Measurements from ENCODE around the gene NUP210.
A peak's percentile ranks its signal among the peaks of the same experiment; 100 is the strongest.

Gene NUP210

GRCh38 chr3:13285007-13285567 lies 135.0 kb downstream of the NUP210 start:
- DNase-seq: no peak

- no peak for DNase-seq
Observed at GRCh38 chr3:13283877-13284264, 136.3 kb downstream of the NUP210 start.

GRCh38 chr3:13282986-13283876 lies 136.9 kb downstream of the NUP210 start:
- peak; percentile 40 for DNase-seq

GRCh38 chr3:13282358-13282985 lies 137.7 kb downstream of the NUP210 start:
- no peak for DNase-seq

- DNase-seq: peak; percentile 30
Observed at GRCh38 chr3:13281507-13282357, 138.4 kb downstream of the NUP210 start.

GRCh38 chr3:13280811-13281506 lies 139.2 kb downstream of the NUP210 start:
- peak; percentile 45 for DNase-seq

GRCh38 chr3:13280122-13280790 lies 139.9 kb downstream of the NUP210 start:
- no peak for DNase-seq

- no peak for DNase-seq
Observed at GRCh38 chr3:13279532-13279910, 140.6 kb downstream of the NUP210 start.

GRCh38 chr3:13278783-13279531 lies 141.2 kb downstream of the NUP210 start:
- no peak for DNase-seq

- DNase-seq: no peak
Observed at GRCh38 chr3:13277860-13278531, 142.1 kb downstream of the NUP210 start.

GRCh38 chr3:13277196-13277813 lies 142.8 kb downstream of the NUP210 start:
- DNase-seq: no peak

- no peak for DNase-seq
Observed at GRCh38 chr3:13276438-13277195, 143.5 kb downstream of the NUP210 start.

GRCh38 chr3:13275376-13276005 lies 144.6 kb downstream of the NUP210 start:
- DNase-seq: no peak

GRCh38 chr3:13274551-13275332 lies 145.4 kb downstream of the NUP210 start:
- no peak for DNase-seq

- no peak for DNase-seq
Observed at GRCh38 chr3:13274125-13274524, 146.0 kb downstream of the NUP210 start.

GRCh38 chr3:13273604-13274105 lies 146.5 kb downstream of the NUP210 start:
- no peak for DNase-seq

- DNase-seq: no peak
Observed at GRCh38 chr3:13272831-13273603, 147.1 kb downstream of the NUP210 start.

Data from suppressor macrophage treated with lipopolysaccharide for 4 hours (primary cell).